ENCODE data around the gene TANGO6.

TANGO6 gene

DNA sequence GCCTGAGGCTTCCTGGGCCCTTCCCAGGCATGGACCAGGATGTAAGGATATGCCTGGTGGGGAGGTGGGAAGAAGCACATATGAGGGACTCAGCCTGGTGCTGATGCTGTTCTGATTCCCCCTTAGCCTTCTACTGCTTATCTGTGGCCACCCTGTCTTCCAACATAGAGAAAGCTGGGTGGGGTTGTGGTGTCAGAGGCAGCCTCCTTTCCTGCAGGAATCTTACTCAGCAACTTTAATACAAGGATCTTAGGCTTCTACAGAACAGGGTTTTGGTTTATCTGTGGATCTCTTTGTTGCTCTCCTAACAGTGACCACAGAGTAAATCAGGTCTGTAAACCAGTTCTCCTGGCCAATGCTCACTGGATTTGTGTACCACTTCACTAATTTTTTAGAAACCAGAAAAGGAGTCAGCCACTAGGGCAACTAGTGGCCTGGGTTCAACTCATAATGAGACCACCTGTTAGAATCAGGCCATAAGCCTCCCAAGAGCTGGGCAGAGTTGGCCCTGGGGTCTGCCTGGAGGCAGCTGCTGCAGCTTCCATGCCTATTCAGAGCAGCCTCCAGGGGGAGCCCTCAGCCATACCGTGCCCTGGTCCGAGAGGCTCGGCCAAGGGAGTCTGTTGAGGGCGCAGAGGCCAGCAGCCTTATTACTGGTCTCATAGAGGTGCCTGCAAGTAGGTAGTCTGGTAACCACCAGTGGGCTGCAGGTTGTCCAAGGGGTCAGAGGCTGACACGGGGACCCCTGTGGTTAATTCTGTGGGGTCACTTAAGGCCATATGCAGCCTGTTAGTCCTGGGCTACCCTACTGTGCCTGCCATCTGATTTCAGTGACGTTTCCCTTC, 269.2 kb downstream of the TANGO6 start:
- H3K36me3 ChIP-seq (ENCODE audit: control insufficient read depth, insufficient read depth, low read length), result peaks cover 65% of the 10 kb centered on the region
- no peaks in the 10 kb centered on the region for H3K27me3 ChIP-seq (ENCODE audit: control insufficient read depth, insufficient read depth, low read length)
- H3K9me3 ChIP-seq (ENCODE audit: control insufficient read depth, insufficient read depth, low read length), result no peaks in the 10 kb centered on the region
- peaks cover 5% of the 10 kb centered on the region for H3K4me1 ChIP-seq (ENCODE audit: control insufficient read depth, insufficient read depth, low read length)
- no peak overlapping the region for H3K9ac ChIP-seq (ENCODE audit: low read depth, low read length)
- no peak overlapping the region for H3K4me3 ChIP-seq (ENCODE audit: low read depth, low read length)

- H3K4me1 ChIP-seq (ENCODE audit: control insufficient read depth, insufficient read depth, low read length), result peaks cover 5% of the 10 kb centered on the region
- peaks cover 67% of the 10 kb centered on the region for H3K36me3 ChIP-seq (ENCODE audit: control insufficient read depth, insufficient read depth, low read length)
- no peak overlapping the region for H3K4me3 ChIP-seq (ENCODE audit: low read depth, low read length)
- no peaks in the 10 kb centered on the region for H3K27me3 ChIP-seq (ENCODE audit: control insufficient read depth, insufficient read depth, low read length)
- no peak overlapping the region for H3K9ac ChIP-seq (ENCODE audit: low read depth, low read length)
- no peaks in the 10 kb centered on the region for H3K9me3 ChIP-seq (ENCODE audit: control insufficient read depth, insufficient read depth, low read length)
Measured at GRCh38 chr16:69113216-69113615, 269.9 kb downstream of the TANGO6 start.

GRCh38 chr16:69114346-69114975, 271.1 kb downstream of the TANGO6 start:
- peaks cover 71% of the 10 kb centered on the region for H3K36me3 ChIP-seq (ENCODE audit: control insufficient read depth, insufficient read depth, low read length)
- H3K4me3 ChIP-seq (ENCODE audit: low read depth, low read length), result no peak overlapping the region

GRCh38 chr16:69114976-69115355, 271.6 kb downstream of the TANGO6 start:
- Histone ChIP-seq H3K27me3 (ENCODE audit: control insufficient read depth, insufficient read depth, low read length) (no peaks in the 10 kb centered on the region), H3K9me3 (ENCODE audit: control insufficient read depth, insufficient read depth, low read length) (no peaks in the 10 kb centered on the region), H3K36me3 (ENCODE audit: control insufficient read depth, insufficient read depth, low read length) (peaks cover 71% of the 10 kb centered on the region), H3K9ac (ENCODE audit: low read depth, low read length) (no peak overlapping the region), H3K4me3 (ENCODE audit: low read depth, low read length) (no peak overlapping the region), H3K4me1 (ENCODE audit: control insufficient read depth, insufficient read depth, low read length) (no peaks in the 10 kb centered on the region)

More at GRCh38 chr16:69114346-69114975, 271.1 kb downstream of the TANGO6 start:
- Histone ChIP-seq H3K27me3 (ENCODE audit: control insufficient read depth, insufficient read depth, low read length) (no peaks in the 10 kb centered on the region), H3K9ac (ENCODE audit: low read depth, low read length) (no peak overlapping the region), H3K4me1 (ENCODE audit: control insufficient read depth, insufficient read depth, low read length) (no peaks in the 10 kb centered on the region), H3K9me3 (ENCODE audit: control insufficient read depth, insufficient read depth, low read length) (no peaks in the 10 kb centered on the region)

- Histone ChIP-seq H3K9me3 (ENCODE audit: control insufficient read depth, insufficient read depth, low read length) (no peaks in the 10 kb centered on the region), H3K27me3 (ENCODE audit: control insufficient read depth, insufficient read depth, low read length) (no peaks in the 10 kb centered on the region), H3K4me1 (ENCODE audit: control insufficient read depth, insufficient read depth, low read length) (no peaks in the 10 kb centered on the region), H3K9ac (ENCODE audit: low read depth, low read length) (no peak overlapping the region), H3K36me3 (ENCODE audit: control insufficient read depth, insufficient read depth, low read length) (peaks cover 73% of the 10 kb centered on the region), H3K4me3 (ENCODE audit: low read depth, low read length) (no peak overlapping the region)
Measured at GRCh38 chr16:69115361-69115760, 272.0 kb downstream of the TANGO6 start.

- H3K4me3 ChIP-seq (ENCODE audit: low read depth, low read length), result no peak overlapping the region
- H3K36me3 ChIP-seq (ENCODE audit: control insufficient read depth, insufficient read depth, low read length), result peaks cover 73% of the 10 kb centered on the region
- H3K9me3 ChIP-seq (ENCODE audit: control insufficient read depth, insufficient read depth, low read length), result no peaks in the 10 kb centered on the region
- no peaks in the 10 kb centered on the region for H3K27me3 ChIP-seq (ENCODE audit: control insufficient read depth, insufficient read depth, low read length)
- H3K9ac ChIP-seq (ENCODE audit: low read depth, low read length), result no peak overlapping the region
- H3K4me1 ChIP-seq (ENCODE audit: control insufficient read depth, insufficient read depth, low read length), result no peaks in the 10 kb centered on the region
Measured at GRCh38 chr16:69115837-69116236, 272.5 kb downstream of the TANGO6 start.

DNA sequence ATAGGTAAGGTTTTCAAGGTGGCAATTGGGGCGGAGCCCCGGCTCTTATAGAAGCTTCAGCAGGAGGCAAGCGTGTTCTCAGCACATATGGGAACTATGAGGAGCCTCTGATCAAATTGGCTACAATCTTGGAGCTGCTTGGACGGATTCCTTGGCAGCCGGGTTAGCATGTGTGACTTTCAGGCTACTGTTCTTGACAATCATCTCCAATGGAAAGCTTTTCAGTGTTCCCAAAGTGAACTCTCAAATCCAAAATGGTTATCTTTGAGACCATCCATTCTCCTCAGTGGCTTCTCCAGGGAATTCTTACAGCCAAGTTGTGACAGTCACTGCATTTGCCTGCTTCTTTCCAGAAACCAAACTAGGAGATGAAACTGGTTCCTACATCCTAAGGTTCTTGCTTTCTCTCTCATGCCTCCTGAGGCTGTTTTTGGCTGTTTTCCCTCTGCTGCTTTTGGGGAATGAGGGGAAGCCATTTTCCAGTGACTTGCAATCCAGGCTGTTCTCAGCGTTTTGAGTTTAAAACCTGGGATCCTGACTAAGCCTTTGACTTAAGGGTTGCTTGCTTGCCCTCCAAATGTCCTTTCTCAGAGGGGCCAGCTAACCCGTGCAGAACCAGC, 273.0 kb downstream of the TANGO6 start:
- Histone ChIP-seq H3K9me3 (ENCODE audit: control insufficient read depth, insufficient read depth, low read length) (no peaks in the 10 kb centered on the region), H3K9ac (ENCODE audit: low read depth, low read length) (no peak overlapping the region), H3K36me3 (ENCODE audit: control insufficient read depth, insufficient read depth, low read length) (peaks cover 75% of the 10 kb centered on the region), H3K4me1 (ENCODE audit: control insufficient read depth, insufficient read depth, low read length) (no peaks in the 10 kb centered on the region), H3K27me3 (ENCODE audit: control insufficient read depth, insufficient read depth, low read length) (no peaks in the 10 kb centered on the region), H3K4me3 (ENCODE audit: low read depth, low read length) (no peak overlapping the region)

- no peaks in the 10 kb centered on the region for H3K27me3 ChIP-seq (ENCODE audit: control insufficient read depth, insufficient read depth, low read length)
- H3K4me1 ChIP-seq (ENCODE audit: control insufficient read depth, insufficient read depth, low read length), result no peaks in the 10 kb centered on the region
- peaks cover 69% of the 10 kb centered on the region for H3K36me3 ChIP-seq (ENCODE audit: control insufficient read depth, insufficient read depth, low read length)
- H3K9ac ChIP-seq (ENCODE audit: low read depth, low read length), result no peak overlapping the region
- H3K4me3 ChIP-seq (ENCODE audit: low read depth, low read length), result no peak overlapping the region
- no peaks in the 10 kb centered on the region for H3K9me3 ChIP-seq (ENCODE audit: control insufficient read depth, insufficient read depth, low read length)
Measured at GRCh38 chr16:69116906-69117305, 273.6 kb downstream of the TANGO6 start.

DNA sequence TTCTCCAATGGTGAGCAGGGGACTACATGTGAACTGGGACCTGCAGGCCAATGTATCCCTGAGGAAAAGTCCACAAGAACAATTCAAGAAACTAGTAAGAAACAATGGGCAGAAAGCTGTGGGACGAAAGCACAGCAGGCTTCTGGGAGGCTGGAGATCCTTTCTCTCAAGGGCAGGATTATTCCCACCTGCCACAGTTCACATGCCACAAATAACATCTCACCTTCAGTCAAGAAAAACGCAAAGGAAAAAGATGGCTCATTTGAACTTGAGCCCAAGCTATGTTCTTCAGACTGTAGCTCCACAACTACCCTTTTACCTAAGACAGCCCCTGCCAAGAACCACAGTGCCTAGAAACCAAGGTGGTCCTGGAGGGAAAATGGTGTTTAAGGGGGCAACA, 275.1 kb downstream of the TANGO6 start:
- no peak overlapping the region for H3K9ac ChIP-seq (ENCODE audit: low read depth, low read length)
- no peaks in the 10 kb centered on the region for H3K27me3 ChIP-seq (ENCODE audit: control insufficient read depth, insufficient read depth, low read length)
- H3K36me3 ChIP-seq (ENCODE audit: control insufficient read depth, insufficient read depth, low read length), result peaks cover 61% of the 10 kb centered on the region
- H3K4me1 ChIP-seq (ENCODE audit: control insufficient read depth, insufficient read depth, low read length), result no peaks in the 10 kb centered on the region
- H3K4me3 ChIP-seq (ENCODE audit: low read depth, low read length), result no peak overlapping the region
- H3K9me3 ChIP-seq (ENCODE audit: control insufficient read depth, insufficient read depth, low read length), result no peaks in the 10 kb centered on the region

- Histone ChIP-seq H3K4me3 (ENCODE audit: low read depth, low read length) (no peak overlapping the region), H3K9ac (ENCODE audit: low read depth, low read length) (no peak overlapping the region), H3K27me3 (ENCODE audit: control insufficient read depth, insufficient read depth, low read length) (no peaks in the 10 kb centered on the region), H3K4me1 (ENCODE audit: control insufficient read depth, insufficient read depth, low read length) (no peaks in the 10 kb centered on the region), H3K36me3 (ENCODE audit: control insufficient read depth, insufficient read depth, low read length) (peaks cover 56% of the 10 kb centered on the region), H3K9me3 (ENCODE audit: control insufficient read depth, insufficient read depth, low read length) (no peaks in the 10 kb centered on the region)
Measured at GRCh38 chr16:69118994-69119393, 275.7 kb downstream of the TANGO6 start.

DNA sequence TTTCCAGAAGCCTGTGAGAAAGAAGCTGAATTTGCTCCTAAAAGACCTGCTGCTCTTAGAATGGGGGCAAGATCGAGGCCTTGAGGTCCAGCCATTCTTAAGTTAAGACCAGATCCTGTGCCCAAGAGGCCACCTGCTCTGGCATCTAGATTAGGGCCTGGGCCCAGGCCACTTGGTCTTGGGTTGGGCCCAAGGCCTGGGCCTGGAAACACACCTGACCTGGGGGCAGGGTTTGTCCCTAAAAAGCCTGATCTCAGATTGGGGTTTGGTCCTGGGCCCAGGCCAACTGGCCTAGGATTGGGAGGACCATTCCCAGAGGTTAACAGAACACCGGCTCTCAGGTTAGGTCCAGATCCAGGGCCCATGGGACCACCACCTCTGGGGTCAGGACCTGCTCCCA, 276.2 kb downstream of the TANGO6 start:
- H3K4me1 ChIP-seq (ENCODE audit: control insufficient read depth, insufficient read depth, low read length), result no peaks in the 10 kb centered on the region
- H3K27me3 ChIP-seq (ENCODE audit: control insufficient read depth, insufficient read depth, low read length), result no peaks in the 10 kb centered on the region
- peaks cover 51% of the 10 kb centered on the region for H3K36me3 ChIP-seq (ENCODE audit: control insufficient read depth, insufficient read depth, low read length)
- H3K4me3 ChIP-seq (ENCODE audit: low read depth, low read length), result no peak overlapping the region
- no peaks in the 10 kb centered on the region for H3K9me3 ChIP-seq (ENCODE audit: control insufficient read depth, insufficient read depth, low read length)
- H3K9ac ChIP-seq (ENCODE audit: low read depth, low read length), result no peak overlapping the region

All from iPS-15b (cell line).